ENCODE data around the gene IL4R.
"Not testable (repeated sequence)": the region's sequence is repeated elsewhere in the genome, so short reads cannot be mapped to it uniquely, and the experiment has no call there.

IL4R gene

GRCh38 chr16:27288313-27288712 lies 25.5 kb upstream of the IL4R start:
- DNase-seq (ENCODE audit: low spot score): not testable (repeated sequence)

- peak; percentile 36 for DNase-seq (ENCODE audit: low spot score)
Observed at GRCh38 chr16:27289669-27290068, 24.1 kb upstream of the IL4R start.

- DNase-seq (ENCODE audit: low spot score): no peak
Observed at GRCh38 chr16:27290562-27290961, 23.2 kb upstream of the IL4R start.

- DNase-seq (ENCODE audit: low spot score): no peak
Observed at GRCh38 chr16:27291106-27291505, 22.7 kb upstream of the IL4R start.

GRCh38 chr16:27291722-27292240 lies 22.0 kb upstream of the IL4R start:
- no peak for DNase-seq (ENCODE audit: low spot score)

GRCh38 chr16:27293343-27293742 lies 20.4 kb upstream of the IL4R start:
- DNase-seq (ENCODE audit: low spot score): no peak

GRCh38 chr16:27298132-27298531 lies 15.6 kb upstream of the IL4R start:
- DNase-seq (ENCODE audit: low spot score): no peak

GRCh38 chr16:27301236-27301861 lies 12.4 kb upstream of the IL4R start:
- DNase-seq (ENCODE audit: low spot score): no peak

GRCh38 chr16:27302126-27302525 lies 11.6 kb upstream of the IL4R start:
- no peak for DNase-seq (ENCODE audit: low spot score)

- no peak for DNase-seq (ENCODE audit: low spot score)
Observed at GRCh38 chr16:27303256-27304100, 10.3 kb upstream of the IL4R start.

- no peak for DNase-seq (ENCODE audit: low spot score)
Observed at GRCh38 chr16:27304102-27304501, 9.7 kb upstream of the IL4R start.

GRCh38 chr16:27304881-27305745 lies 8.7 kb upstream of the IL4R start:
- no peak for DNase-seq (ENCODE audit: low spot score)

GRCh38 chr16:27305839-27306442 lies 7.8 kb upstream of the IL4R start:
- DNase-seq (ENCODE audit: low spot score): no peak

- DNase-seq (ENCODE audit: low spot score): no peak
Observed at GRCh38 chr16:27308792-27309191, 5.0 kb upstream of the IL4R start.

GRCh38 chr16:27310576-27311447 lies 3.0 kb upstream of the IL4R start:
- DNase-seq (ENCODE audit: low spot score): no peak

- no peak for DNase-seq (ENCODE audit: low spot score)
Observed at GRCh38 chr16:27311448-27311830, 2.3 kb upstream of the IL4R start.

- no peak for DNase-seq (ENCODE audit: low spot score)
Observed at GRCh38 chr16:27311897-27312303, 1.9 kb upstream of the IL4R start.

GRCh38 chr16:27312580-27313421 lies 973 bp upstream of the IL4R start:
- no peak for DNase-seq (ENCODE audit: low spot score)

GRCh38 chr16:27314161-27314723 lies 468 bp downstream of the IL4R start:
- no peak for DNase-seq (ENCODE audit: low spot score)

- no peak for DNase-seq (ENCODE audit: low spot score)
Observed at GRCh38 chr16:27314986-27315332, 1.2 kb downstream of the IL4R start.

Measured in CD4-positive, alpha-beta T cell treated with Interleukin-6 at 100 ng/mL for 8 hours (primary cell).